ENCODE data around the gene ERBB4. TPM values are rescaled to one million over a fixed set of nuclear protein-coding genes. Genes with fewer than 3 reads are reported as not detected.

Gene ERBB4
- total RNA-seq, 1 donor from 2014 or later: 2.8 TPM

DNA sequence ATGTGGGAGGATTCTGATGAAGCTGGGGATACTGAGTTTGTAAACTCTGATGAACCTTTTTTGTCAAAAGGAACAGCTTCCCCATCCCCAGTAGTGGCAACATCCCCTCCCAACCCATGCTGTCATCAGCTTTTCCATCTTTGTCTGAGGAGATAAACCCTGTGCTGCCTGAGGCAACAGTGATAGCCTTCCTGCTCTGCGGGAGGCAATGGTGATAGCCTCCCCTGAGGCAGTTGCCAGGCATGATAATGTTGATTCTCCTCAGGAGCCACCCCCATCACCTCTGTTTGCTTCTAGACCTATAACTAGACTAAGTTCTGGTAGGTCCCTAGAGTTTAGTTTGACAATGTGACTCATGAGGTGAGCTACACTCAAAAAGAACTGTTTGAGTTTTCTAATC lies 97.5 kb downstream of the ERBB4 start:
- Mint-ChIP-seq H3K27me3 (ENCODE audit: unreplicated experiment) (no peaks in the 10 kb centered on the region), H3K27ac (ENCODE audit: unreplicated experiment) (no peak overlapping the region), H3K4me1 (ENCODE audit: unreplicated experiment) (no peaks in the 10 kb centered on the region), H3K36me3 (ENCODE audit: unreplicated experiment) (peaks cover 3% of the 10 kb centered on the region), H3K4me3 (ENCODE audit: unreplicated experiment) (no peak overlapping the region), H3K9me3 (ENCODE audit: unreplicated experiment) (peaks cover 22% of the 10 kb centered on the region)
- DNase-seq (ENCODE audit: extremely low spot score, unreplicated experiment): no peak
- TF ChIP-seq, protein P1, sequence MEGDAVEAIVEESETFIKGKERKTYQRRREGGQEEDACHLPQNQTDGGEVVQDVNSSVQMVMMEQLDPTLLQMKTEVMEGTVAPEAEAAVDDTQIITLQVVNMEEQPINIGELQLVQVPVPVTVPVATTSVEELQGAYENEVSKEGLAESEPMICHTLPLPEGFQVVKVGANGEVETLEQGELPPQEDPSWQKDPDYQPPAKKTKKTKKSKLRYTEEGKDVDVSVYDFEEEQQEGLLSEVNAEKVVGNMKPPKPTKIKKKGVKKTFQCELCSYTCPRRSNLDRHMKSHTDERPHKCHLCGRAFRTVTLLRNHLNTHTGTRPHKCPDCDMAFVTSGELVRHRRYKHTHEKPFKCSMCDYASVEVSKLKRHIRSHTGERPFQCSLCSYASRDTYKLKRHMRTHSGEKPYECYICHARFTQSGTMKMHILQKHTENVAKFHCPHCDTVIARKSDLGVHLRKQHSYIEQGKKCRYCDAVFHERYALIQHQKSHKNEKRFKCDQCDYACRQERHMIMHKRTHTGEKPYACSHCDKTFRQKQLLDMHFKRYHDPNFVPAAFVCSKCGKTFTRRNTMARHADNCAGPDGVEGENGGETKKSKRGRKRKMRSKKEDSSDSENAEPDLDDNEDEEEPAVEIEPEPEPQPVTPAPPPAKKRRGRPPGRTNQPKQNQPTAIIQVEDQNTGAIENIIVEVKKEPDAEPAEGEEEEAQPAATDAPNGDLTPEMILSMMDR (IDR thresholded peaks at IDR 0.05): no peak

DNA sequence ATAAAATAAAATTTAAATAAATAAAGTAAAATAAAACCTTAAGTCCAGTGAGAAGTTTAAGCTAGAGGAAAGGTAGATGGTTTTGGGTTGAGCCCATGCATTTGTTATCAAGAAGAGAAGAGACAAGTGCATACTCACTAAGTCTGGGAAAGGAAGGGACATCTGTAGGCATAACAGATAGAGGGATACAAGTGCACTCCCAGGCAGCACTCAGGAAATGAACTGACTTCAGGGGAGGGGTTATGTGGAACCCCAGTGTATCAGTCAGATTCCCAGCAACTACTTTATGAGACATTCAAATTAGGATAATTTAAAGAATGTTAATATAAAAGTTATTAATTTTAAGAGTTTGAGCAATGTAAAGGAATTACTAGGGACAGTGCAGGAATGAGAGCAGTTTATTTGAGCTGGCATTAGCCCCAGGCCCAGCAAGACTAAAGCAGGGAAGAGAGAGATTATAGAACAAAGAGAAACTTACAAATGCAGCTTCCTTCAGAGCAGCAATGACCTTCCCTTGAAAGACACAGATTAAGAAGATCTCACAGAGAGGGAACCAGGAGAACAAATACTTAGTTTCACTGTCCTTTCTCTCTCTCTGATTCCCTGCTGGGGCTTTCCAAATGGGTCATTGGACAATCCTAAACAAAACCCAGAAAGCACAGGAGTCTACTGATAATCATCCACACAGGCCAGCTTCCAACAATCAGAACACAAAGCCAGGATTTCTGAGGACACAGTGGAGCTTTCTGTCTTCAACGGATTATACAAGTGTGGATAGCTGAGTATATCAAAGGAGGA lies 109.7 kb downstream of the ERBB4 start:
- TF ChIP-seq, protein P1 (IDR thresholded peaks at IDR 0.05): no peak
- no peak overlapping the region for H3K27ac Mint-ChIP-seq (ENCODE audit: unreplicated experiment)
- no peak for DNase-seq (ENCODE audit: extremely low spot score, unreplicated experiment)
- H3K4me3 Mint-ChIP-seq (ENCODE audit: unreplicated experiment): no peak overlapping the region
- H3K4me1 Mint-ChIP-seq (ENCODE audit: unreplicated experiment): no peaks in the 10 kb centered on the region
- H3K9me3 Mint-ChIP-seq (ENCODE audit: unreplicated experiment): peaks cover 9% of the 10 kb centered on the region
- H3K36me3 Mint-ChIP-seq (ENCODE audit: unreplicated experiment): peaks cover 2% of the 10 kb centered on the region
- H3K27me3 Mint-ChIP-seq (ENCODE audit: unreplicated experiment): no peaks in the 10 kb centered on the region

DNA sequence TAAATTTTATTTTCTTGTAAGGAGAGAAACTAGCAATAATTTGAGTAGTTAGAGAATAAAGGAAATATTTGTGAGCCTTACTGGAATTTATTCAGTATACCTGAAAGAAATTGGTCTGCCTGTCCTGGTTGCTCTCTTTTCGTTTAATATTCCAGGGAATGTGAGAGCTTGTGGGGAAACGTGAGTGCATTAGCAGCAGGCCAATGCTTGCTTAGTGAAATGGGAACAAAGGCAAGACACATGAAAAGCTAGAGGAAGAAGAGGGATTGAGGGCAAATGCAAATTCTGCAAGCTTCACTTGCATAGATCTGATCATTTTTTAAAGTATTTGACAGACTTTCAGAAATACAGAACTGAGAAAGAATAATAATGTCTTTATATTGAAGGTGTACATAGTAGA lies 111.0 kb downstream of the ERBB4 start:
- Mint-ChIP-seq H3K27ac (ENCODE audit: unreplicated experiment) (no peak overlapping the region), H3K27me3 (ENCODE audit: unreplicated experiment) (no peaks in the 10 kb centered on the region), H3K4me1 (ENCODE audit: unreplicated experiment) (no peaks in the 10 kb centered on the region), H3K9me3 (ENCODE audit: unreplicated experiment) (peaks cover 9% of the 10 kb centered on the region), H3K4me3 (ENCODE audit: unreplicated experiment) (no peak overlapping the region), H3K36me3 (ENCODE audit: unreplicated experiment) (peaks cover 2% of the 10 kb centered on the region)
- DNase-seq (ENCODE audit: extremely low spot score, unreplicated experiment): no peak
- TF ChIP-seq, protein P1 (IDR thresholded peaks at IDR 0.05): no peak

DNA sequence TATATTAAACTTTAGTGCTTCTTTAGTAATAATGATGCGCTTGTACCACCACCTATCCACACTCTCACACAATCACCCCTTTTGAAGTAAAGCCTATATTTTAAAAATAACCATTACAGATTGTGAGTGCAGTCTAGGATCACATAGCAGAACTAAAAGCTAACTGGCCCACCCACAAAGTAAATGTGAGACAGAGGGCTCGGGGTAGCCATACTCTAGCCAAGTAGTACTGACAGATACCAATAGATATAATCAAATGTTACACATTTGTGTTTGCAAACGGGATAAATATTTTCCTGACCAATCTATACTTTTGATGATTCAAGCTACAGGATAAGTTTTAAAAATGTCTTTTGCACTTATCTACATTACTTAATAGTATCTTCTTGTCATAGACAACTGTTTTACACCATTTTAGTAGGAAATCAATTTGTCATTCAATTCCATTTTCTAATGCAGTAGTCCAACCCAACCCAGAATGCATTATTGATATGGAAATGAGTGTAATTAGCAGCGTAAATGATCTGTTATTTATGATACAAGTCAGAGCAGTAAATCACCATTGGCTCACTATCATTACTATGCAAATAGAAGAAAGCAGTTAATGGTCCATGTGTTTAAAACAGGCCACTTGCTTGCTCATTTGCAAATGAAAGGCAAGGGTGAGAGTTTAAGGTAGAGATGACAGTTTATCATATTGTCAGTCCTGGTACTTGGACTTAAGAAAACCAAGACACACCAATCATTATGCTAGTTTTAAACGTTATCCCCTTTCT lies 111.8 kb downstream of the ERBB4 start:
- no peaks in the 10 kb centered on the region for H3K27me3 Mint-ChIP-seq (ENCODE audit: unreplicated experiment)
- H3K36me3 Mint-ChIP-seq (ENCODE audit: unreplicated experiment): peaks cover 2% of the 10 kb centered on the region
- H3K4me1 Mint-ChIP-seq (ENCODE audit: unreplicated experiment): no peaks in the 10 kb centered on the region
- no peak overlapping the region for H3K27ac Mint-ChIP-seq (ENCODE audit: unreplicated experiment)
- DNase-seq (ENCODE audit: extremely low spot score, unreplicated experiment): no peak
- H3K4me3 Mint-ChIP-seq (ENCODE audit: unreplicated experiment): no peak overlapping the region
- TF ChIP-seq, protein P1 (IDR thresholded peaks at IDR 0.05): no peak
- H3K9me3 Mint-ChIP-seq (ENCODE audit: unreplicated experiment): peaks cover 9% of the 10 kb centered on the region

DNA sequence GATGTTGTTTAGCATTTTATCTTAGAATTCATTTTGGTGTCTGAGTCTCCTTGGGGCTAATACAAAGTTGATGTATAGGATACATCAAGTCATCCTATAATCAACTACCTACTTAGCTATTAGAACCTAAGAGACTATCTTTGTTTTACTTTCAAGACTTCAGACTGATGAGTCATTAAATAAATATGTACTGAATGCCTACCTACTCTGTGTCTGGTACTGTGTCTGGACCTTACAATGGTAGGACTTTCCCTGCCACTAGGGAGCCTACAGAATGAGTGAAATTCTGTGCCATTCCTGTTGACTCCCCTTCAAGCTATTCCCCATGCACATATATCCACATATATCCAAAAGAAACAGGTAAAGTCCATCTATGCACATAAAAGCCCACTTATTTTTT lies 114.5 kb downstream of the ERBB4 start:
- no peak overlapping the region for H3K27ac Mint-ChIP-seq (ENCODE audit: unreplicated experiment)
- peaks cover 2% of the 10 kb centered on the region for H3K36me3 Mint-ChIP-seq (ENCODE audit: unreplicated experiment)
- no peaks in the 10 kb centered on the region for H3K27me3 Mint-ChIP-seq (ENCODE audit: unreplicated experiment)
- H3K4me3 Mint-ChIP-seq (ENCODE audit: unreplicated experiment): no peak overlapping the region
- DNase-seq (ENCODE audit: extremely low spot score, unreplicated experiment): no peak
- TF ChIP-seq, protein P1 (IDR thresholded peaks at IDR 0.05): no peak
- H3K9me3 Mint-ChIP-seq (ENCODE audit: unreplicated experiment): peaks cover 9% of the 10 kb centered on the region
- H3K4me1 Mint-ChIP-seq (ENCODE audit: unreplicated experiment): no peaks in the 10 kb centered on the region
